Endometrium (tissue), 2 donors: ENCODE data around the gene LAMC1.

Source experiments
- FAIRE-seq: peaks from 2 replicates; lab custom pipeline; 2012; peaks lifted over from hg19 to GRCh38; lab: Jason Lieb, UNC
- donor health status: control.
- donor health status: control.

LAMC1 gene

GRCh38 chr1:183106746-183107145 is 83.5 kb downstream of the LAMC1 start:
- no peak for FAIRE-seq

- FAIRE-seq = no peak
Observed at GRCh38 chr1:183110326-183110880, 87.2 kb downstream of the LAMC1 start.

GRCh38 chr1:183114441-183114840 is 91.2 kb downstream of the LAMC1 start:
- no peak for FAIRE-seq

GRCh38 chr1:183116416-183116815 is 93.2 kb downstream of the LAMC1 start:
- FAIRE-seq = no peak

- FAIRE-seq = no peak
Observed at GRCh38 chr1:183121609-183122008, 98.4 kb downstream of the LAMC1 start.

GRCh38 chr1:183124259-183124658 is 101.0 kb downstream of the LAMC1 start:
- FAIRE-seq = no peak

GRCh38 chr1:183125279-183125999 is 102.2 kb downstream of the LAMC1 start:
- FAIRE-seq = no peak

- no peak for FAIRE-seq
Observed at GRCh38 chr1:183126000-183126366, 102.8 kb downstream of the LAMC1 start.

- FAIRE-seq = no peak
Observed at GRCh38 chr1:183126528-183126927, 103.3 kb downstream of the LAMC1 start.

GRCh38 chr1:183129921-183130690 is 106.9 kb downstream of the LAMC1 start:
- FAIRE-seq = no peak

- FAIRE-seq = no peak
Observed at GRCh38 chr1:183131166-183131565, 107.9 kb downstream of the LAMC1 start.

GRCh38 chr1:183135336-183135735 is 112.1 kb downstream of the LAMC1 start:
- FAIRE-seq = no peak

- peak; percentile 18 for FAIRE-seq
Observed at GRCh38 chr1:183137782-183138181, 114.6 kb downstream of the LAMC1 start.

- FAIRE-seq = no peak
Observed at GRCh38 chr1:183138301-183138700, 115.1 kb downstream of the LAMC1 start.

GRCh38 chr1:183139281-183139942 is 116.2 kb downstream of the LAMC1 start:
- peak; percentile 87 for FAIRE-seq

GRCh38 chr1:183140633-183141032 is 117.4 kb downstream of the LAMC1 start:
- FAIRE-seq = no peak

- no peak for FAIRE-seq
Observed at GRCh38 chr1:183142171-183142570, 119.0 kb downstream of the LAMC1 start.

- no peak for FAIRE-seq
Observed at GRCh38 chr1:183143576-183144315, 120.5 kb downstream of the LAMC1 start.

- FAIRE-seq = no peak
Observed at GRCh38 chr1:183144752-183145151, 121.5 kb downstream of the LAMC1 start.

- no peak for FAIRE-seq
Observed at GRCh38 chr1:183147735-183148134, 124.5 kb downstream of the LAMC1 start.

- FAIRE-seq = no peak
Observed at GRCh38 chr1:183148599-183148998, 125.4 kb downstream of the LAMC1 start.

- FAIRE-seq = no peak
Observed at GRCh38 chr1:183149273-183149672, 126.1 kb downstream of the LAMC1 start.
